Ectodermal cell (in vitro differentiated cells): ENCODE measurements around the gene C19orf67.

Experiments used
- H3K27ac ChIP-seq: 2 replicates; pipeline ENCODE4 v1.7.0; 2013; ENCODE audit warnings: mild to moderate bottlenecking, low read depth, low read length; ENCODE audit not compliant: insufficient read depth, poor library complexity, severe bottlenecking
- H3K27me3 ChIP-seq: 2 replicates; pipeline ENCODE4 v1.7.0; 2013; ENCODE audit warnings: mild to moderate bottlenecking, low read length; ENCODE audit not compliant: insufficient read depth, control insufficient read depth, poor library complexity, severe bottlenecking
- H3K36me3 ChIP-seq: one replicate; pipeline ENCODE4 v1.7.0; 2013; ENCODE audit warnings: low read length; ENCODE audit not compliant: control insufficient read depth, insufficient read depth
- H3K4me1 ChIP-seq: one replicate; pipeline ENCODE4 v1.7.0; 2013; ENCODE audit warnings: low read length; ENCODE audit not compliant: control insufficient read depth, insufficient read depth
- H3K4me3 ChIP-seq: 2 replicates; pipeline ENCODE4 v1.7.0; 2013; ENCODE audit warnings: low read depth, low read length, control low read depth; ENCODE audit not compliant: insufficient read depth
- H3K9me3 ChIP-seq: 2 replicates; pipeline ENCODE4 v1.7.0; 2013; ENCODE audit warnings: mild to moderate bottlenecking, low read length, moderate library complexity; ENCODE audit not compliant: control insufficient read depth
- WGBS, 2 experiments: methylation state at CpG; one replicate each; pipeline ENCODE4 v1.1.7; 2013; ENCODE audit warnings: missing lambda C conversion rate in 2 of 2; 5-methylcytosine and 5-hydroxymethylcytosine counted together

C19orf67 gene

DNA sequence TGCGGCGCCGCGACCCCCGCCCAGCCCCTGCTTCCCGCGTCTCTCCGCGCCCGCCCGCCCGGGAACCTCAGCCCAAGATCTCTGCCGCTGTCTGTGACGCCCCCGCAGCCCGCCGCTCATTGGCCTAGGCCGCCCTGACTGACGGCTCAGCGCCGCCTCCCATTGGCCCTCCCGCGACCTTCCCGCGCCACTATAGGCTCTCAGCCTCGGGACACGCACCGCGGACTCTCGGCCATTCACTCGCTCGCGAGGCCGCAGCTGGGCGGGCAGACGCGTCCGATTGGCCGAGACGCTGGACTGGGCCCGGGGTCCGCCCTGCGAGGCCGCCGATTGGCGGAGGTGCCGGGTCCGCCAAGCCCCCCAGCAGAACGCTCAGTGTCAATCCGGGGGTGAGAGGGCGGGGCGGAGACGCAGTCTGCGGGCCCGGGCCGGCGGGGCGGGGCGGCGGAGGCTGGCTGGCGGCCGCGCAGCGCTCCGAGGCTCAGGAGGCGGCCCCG is 32.1 kb upstream of the C19orf67 start, which contains the start of gene PRKACA:
TSS of gene PRKACA (minus strand) at position 95 of the 497 bp plus-strand sequence. CDS start 215 bp downstream, outside the sequence.
- Histone ChIP-seq H3K9me3 (no peaks in the 10 kb centered on the region), H3K4me3 (peak within 1 kb of the TSS; percentile 81), H3K27me3 (no peaks in the 10 kb centered on the region), H3K4me1 (peaks cover 36% of the 10 kb centered on the region), H3K27ac (peak within 1 kb of the TSS; percentile 96), H3K36me3 (peaks cover 10% of the 10 kb centered on the region)
- WGBS, 2 experiments, result 0% methylated on average over 67 of the region's 67 CpGs

DNA sequence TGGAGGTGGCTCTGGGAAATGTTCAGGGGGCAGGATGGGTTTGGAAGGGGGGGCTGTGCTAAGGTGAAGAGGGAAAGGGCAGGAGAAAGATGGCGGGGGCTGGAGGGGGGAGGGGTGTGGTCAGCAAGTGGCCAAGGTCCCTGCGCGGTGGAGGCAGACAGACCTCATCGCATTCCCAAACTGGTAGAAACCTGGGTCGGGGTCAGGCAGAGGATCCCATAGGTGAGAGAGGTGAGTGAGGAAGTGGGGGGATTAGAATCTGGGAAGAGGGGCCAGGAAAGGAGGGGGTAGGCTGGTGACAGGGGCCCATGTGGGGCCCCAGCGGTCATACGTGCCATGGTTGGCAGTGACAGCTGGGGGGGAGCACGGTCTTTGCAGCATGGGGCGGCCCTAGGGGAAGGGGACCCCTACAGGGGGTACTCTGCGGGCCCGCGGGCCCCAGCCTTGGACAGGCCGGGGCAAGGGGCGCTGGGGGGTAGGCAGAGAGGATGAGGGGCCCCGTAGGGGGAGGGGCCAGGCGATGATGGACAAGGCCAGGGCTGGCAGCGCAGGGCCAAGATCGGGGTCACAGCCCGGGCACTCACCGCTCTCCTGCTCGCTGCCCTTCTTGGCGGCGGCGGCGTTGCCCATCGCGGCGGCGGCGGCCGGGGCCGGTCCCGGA is 31.5 kb upstream of the C19orf67 start:
- Histone ChIP-seq H3K4me1 (peaks cover 38% of the 10 kb centered on the region), H3K27me3 (no peaks in the 10 kb centered on the region), H3K36me3 (peaks cover 8% of the 10 kb centered on the region), H3K9me3 (no peaks in the 10 kb centered on the region), H3K4me3 (peak overlapping the region; percentile 81), H3K27ac (no peak overlapping the region)
- 2% methylated on average over 33 of the region's 33 CpGs for WGBS, 2 experiments

DNA sequence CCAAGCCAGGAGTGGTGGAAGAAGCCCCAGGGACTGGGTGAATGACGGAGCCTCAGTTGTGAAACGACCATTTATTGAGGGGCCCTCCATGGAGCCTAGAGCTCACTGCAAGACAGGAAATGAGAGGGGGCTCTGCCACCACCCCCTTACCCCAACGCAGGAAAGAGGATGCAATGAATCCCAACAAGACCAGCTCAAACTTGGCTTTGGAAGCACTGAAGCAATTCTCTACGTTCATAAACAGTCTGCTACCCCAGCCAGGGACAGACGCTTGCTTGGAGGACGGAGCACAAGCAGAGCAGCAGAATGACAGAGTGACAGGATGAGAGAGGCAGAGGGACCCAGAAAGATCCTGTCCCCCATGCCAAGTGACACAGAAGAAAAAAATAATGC is 30.9 kb upstream of the C19orf67 start:
- no peak overlapping the region for H3K27ac ChIP-seq
- peaks cover 38% of the 10 kb centered on the region for H3K4me1 ChIP-seq
- H3K27me3 ChIP-seq, result no peaks in the 10 kb centered on the region
- H3K9me3 ChIP-seq, result no peaks in the 10 kb centered on the region
- 44 to 49% methylated on average over 6 of the region's 6 CpGs for WGBS, 2 experiments
- H3K4me3 ChIP-seq, result peak overlapping the region; percentile 81
- H3K36me3 ChIP-seq, result peaks cover 6% of the 10 kb centered on the region

DNA sequence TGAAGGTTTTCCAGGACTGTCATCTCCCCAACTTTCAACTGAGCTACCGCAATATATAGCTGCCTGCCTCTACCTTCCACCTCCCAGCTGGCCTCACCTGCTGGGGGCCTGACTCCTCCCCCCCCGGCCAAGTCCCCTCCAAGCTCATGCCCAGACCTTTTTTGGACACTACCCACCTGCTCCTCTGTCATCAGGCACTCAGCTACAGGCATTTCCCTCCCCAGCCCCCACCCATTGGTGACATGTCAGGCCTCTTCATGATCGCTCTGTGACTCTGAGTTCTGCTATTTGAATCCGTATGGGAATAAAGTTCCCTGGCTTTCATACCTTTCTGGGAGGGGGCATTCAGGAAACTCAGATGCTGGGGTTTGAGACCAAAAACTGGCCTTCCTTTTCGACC is 30.2 kb upstream of the C19orf67 start:
- peaks cover 38% of the 10 kb centered on the region for H3K4me1 ChIP-seq
- H3K36me3 ChIP-seq, result peaks cover 3% of the 10 kb centered on the region
- H3K9me3 ChIP-seq, result no peaks in the 10 kb centered on the region
- no peak overlapping the region for H3K4me3 ChIP-seq
- H3K27ac ChIP-seq, result no peak overlapping the region
- H3K27me3 ChIP-seq, result no peaks in the 10 kb centered on the region
- 88 to 91% methylated on average over 5 of the region's 5 CpGs for WGBS, 2 experiments

DNA sequence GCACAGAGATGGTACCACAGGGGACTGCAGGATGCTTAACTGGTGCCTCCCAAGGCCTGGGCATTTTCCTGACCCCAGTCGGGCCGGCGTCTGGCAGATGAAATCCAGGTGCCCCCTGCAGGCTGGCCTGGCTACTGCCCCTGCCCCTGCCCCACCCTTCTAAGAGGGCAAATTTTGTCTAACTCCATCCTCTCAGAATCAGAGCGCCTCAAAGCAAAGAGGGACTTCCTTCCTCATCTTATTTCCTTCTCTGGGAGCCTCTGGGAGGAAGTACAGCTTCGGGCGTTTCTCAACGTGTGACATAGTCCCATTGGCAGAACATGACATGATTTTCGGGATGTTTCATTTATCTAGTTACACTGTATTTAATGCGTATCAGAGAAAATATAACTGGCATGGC is 29.3 kb upstream of the C19orf67 start:
- 56 to 68% methylated on average over 7 to 9 of the region's 9 CpGs for WGBS, 2 experiments
- no peak overlapping the region for H3K27ac ChIP-seq
- no peak overlapping the region for H3K4me3 ChIP-seq
- no peaks in the 10 kb centered on the region for H3K27me3 ChIP-seq
- H3K4me1 ChIP-seq, result peaks cover 38% of the 10 kb centered on the region
- H3K36me3 ChIP-seq, result no peaks in the 10 kb centered on the region
- no peaks in the 10 kb centered on the region for H3K9me3 ChIP-seq

DNA sequence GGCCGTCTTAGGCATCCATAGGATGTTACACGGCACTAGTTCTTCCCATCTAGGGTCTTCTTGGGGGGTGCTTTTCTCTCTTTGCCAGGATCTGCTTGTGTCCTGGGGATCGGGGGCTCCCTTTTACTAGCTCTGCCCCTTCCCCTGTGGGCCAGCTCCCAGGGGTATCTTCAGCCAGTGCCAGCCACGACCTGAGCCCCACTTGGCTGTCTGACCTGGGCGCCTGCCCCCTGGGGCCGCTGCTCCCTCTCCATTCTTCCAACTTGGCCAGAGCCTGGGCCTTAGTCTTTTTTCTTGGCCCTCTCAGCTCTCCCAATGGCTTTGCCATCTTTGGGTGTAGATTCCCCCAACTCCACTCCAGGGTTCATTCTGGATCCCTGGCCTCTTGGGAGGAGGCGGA is 28.9 kb upstream of the C19orf67 start:
- Histone ChIP-seq H3K9me3 (no peaks in the 10 kb centered on the region), H3K4me3 (no peak overlapping the region), H3K4me1 (peaks cover 34% of the 10 kb centered on the region), H3K36me3 (no peaks in the 10 kb centered on the region), H3K27me3 (no peaks in the 10 kb centered on the region), H3K27ac (no peak overlapping the region)
- WGBS, 2 experiments, result 92 to 94% methylated on average over 7 of the region's 7 CpGs

DNA sequence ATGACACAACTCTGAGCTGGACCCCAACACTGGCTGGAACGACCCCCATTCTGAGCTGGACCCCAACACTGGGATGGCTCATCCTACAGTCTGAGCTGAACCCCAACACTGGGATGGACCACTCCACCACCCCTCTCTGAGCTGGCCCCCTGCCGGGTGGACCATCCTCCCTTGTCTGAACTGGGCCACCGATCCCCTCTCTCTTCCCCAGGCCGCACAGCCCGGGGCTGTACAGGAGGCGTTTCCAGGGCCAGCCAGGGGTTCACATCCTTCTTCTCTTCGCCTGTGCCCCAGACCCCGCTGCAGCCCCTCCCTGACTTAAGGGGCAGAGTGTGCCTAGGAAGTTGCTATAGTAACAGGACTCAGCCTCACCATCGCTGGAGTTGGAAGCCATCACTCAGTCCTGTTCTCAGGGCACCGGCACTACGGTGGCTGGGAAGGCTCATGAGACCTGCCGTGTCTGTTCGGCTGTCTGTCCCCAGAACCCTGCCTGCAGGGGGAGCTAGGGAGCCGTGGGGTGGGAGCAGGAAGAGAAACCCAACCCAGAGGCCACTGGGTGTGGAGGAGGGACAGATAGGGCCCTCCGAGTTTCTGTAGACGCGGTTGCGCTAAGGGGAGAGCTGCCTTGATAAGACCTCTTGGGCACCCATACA is 28.3 kb upstream of the C19orf67 start:
- peaks cover 29% of the 10 kb centered on the region for H3K4me1 ChIP-seq
- H3K27ac ChIP-seq, result no peak overlapping the region
- WGBS, 2 experiments, result 93 to 94% methylated on average over 18 of the region's 18 CpGs
- no peaks in the 10 kb centered on the region for H3K36me3 ChIP-seq
- no peaks in the 10 kb centered on the region for H3K27me3 ChIP-seq
- no peaks in the 10 kb centered on the region for H3K9me3 ChIP-seq
- no peak overlapping the region for H3K4me3 ChIP-seq

DNA sequence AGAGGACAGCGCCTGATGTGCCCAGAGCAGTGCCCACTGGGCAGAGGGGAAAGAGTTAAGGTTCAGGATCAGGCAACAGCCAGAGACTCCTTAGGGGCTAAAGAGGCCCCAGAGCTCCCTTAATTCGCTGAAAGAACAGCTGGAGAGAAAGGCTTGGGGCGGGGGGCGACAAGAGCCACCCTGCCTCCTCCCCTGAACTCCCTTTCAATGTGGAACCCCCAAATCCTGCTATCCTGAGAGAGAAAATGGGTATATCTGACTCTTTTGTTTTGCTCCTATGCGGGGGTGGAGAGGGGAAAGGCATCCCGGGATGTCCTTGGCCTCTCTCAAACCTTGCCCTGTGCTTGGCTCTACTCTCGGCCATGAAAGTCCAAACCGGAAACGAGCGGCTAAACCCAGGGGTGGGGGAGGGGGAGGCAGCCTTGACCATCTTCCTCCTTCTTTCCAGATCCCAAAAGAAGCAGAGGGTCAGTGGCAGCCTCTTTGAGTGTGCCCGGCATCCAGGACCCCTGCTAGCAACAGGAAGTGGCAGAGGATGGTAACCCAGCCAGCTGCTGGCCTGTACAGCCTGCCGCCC is 27.3 kb upstream of the C19orf67 start:
- no peak overlapping the region for H3K4me3 ChIP-seq
- no peaks in the 10 kb centered on the region for H3K27me3 ChIP-seq
- no peaks in the 10 kb centered on the region for H3K36me3 ChIP-seq
- 46 to 55% methylated on average over 12 of the region's 12 CpGs for WGBS, 2 experiments
- no peaks in the 10 kb centered on the region for H3K9me3 ChIP-seq
- H3K4me1 ChIP-seq, result peaks cover 23% of the 10 kb centered on the region
- no peak overlapping the region for H3K27ac ChIP-seq

DNA sequence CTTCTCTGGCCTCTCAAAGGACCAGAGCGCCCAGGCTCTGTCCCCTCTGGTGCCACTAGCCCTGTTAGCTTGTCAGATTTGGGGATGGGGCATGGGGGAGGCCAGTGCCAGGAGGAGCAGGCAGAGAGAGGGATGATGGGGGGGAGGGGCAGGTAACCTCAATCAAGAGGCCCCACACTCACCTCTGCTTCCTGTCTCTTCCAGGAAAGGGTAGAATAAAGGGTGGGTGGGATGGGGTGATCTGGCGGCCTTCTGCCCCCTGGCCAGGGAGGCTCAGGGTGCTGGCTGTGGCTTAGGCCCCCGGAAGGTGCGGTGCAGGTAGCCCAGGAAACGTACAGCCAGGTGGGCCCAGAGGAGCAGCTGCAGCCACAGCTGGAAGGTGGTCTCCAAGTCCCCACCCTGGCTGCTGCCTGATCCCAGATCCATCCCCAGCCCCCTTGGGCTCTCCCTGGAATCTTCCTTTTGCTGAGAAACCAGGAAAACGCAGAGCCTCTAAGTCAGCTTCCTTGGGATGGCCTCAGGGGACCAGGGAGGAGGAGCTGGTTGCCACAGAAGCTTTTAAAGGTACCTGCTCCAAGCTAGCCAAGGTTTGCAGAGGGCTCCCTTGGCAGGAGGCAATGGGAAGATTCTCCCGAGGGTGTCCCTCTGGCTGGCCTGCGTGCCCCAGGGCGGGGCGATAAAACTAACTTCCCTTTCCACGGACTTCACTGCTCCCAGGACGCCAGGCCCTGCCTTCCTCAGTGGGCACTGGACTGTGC is 26.6 kb upstream of the C19orf67 start:
- no peak overlapping the region for H3K27ac ChIP-seq
- WGBS, 2 experiments, result 76 to 78% methylated on average over 12 of the region's 12 CpGs
- H3K4me3 ChIP-seq, result no peak overlapping the region
- H3K4me1 ChIP-seq, result peaks cover 23% of the 10 kb centered on the region
- no peaks in the 10 kb centered on the region for H3K9me3 ChIP-seq
- H3K36me3 ChIP-seq, result no peaks in the 10 kb centered on the region
- no peaks in the 10 kb centered on the region for H3K27me3 ChIP-seq

DNA sequence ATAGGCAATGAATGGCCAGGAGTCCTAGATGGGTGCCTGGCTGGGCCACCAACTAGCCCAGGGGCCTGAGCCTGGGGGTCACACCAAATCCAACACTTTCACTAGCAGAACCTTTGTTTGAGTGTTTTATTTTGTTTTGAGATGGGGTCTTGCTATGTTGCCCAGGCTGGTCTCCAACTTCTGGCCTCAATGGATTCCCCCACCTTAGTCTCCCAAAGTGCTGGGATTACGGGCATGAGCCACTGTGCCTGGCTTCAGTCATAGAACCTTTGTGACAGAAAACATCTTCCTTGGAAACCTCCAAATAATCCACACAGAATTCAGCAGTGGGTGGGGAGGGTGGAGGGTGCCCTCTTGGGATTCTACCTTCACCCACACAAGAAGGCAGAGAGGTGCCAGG is 25.9 kb upstream of the C19orf67 start:
- H3K4me1 ChIP-seq, result peaks cover 17% of the 10 kb centered on the region
- no peak overlapping the region for H3K4me3 ChIP-seq
- no peaks in the 10 kb centered on the region for H3K9me3 ChIP-seq
- no peaks in the 10 kb centered on the region for H3K27me3 ChIP-seq
- no peaks in the 10 kb centered on the region for H3K36me3 ChIP-seq
- WGBS, 2 experiments, result 96 to 100% methylated on average over 1 of the region's 1 CpG
- no peak overlapping the region for H3K27ac ChIP-seq
